ENCODE measurements around the gene C8G. TPM values are rescaled to one million over a fixed set of nuclear protein-coding genes. Genes with fewer than 3 reads are reported as not detected.

The C8G gene
- total and polyA plus RNA-seq, 9 of the 15 experiments (the other 6 are each of a cell fraction or from before 2014, with no cell fraction given) = 0.35 to 5.9 (median 2.7) TPM; not detected in 2

GRCh38 chr9:136942112-136942880 is 2.7 kb upstream of the C8G start (continued):
- TF ChIP-seq TSHZ1 (CRISPR knock-in tag; IDR thresholded peaks at IDR 0.05) (no peak), KLF1 (tag; IDR thresholded peaks at IDR 0.05) (no peak), ZNF77 (CRISPR knock-in tag; IDR thresholded peaks at IDR 0.05) (no peak)

GRCh38 chr9:136942881-136943230 is 2.2 kb upstream of the C8G start:
- peak overlapping the region; percentile 95 for H3K4me3 ChIP-seq
- intact Hi-C loops (cut with micrococcal nuclease) = loop anchor here (5.0 kb wide), 1 partner anchor 96 kb away; the partner anchor contains the start of gene PHPT1
- H3K4me1 ChIP-seq (replicated peaks in 1 of 2; ENCODE audit: control insufficient read depth in 2 of 2, insufficient read depth in 2 of 2, low read length in 2 of 2) = peaks cover 20 to 87% of the 10 kb centered on the region in 2 experiments
- ATAC-seq (no peak), DNase-seq (ENCODE audit: extremely low read depth in 1 of 4, low spot score in 3 of 4) (no peak), FAIRE-seq (no peak)
- H2AFZ ChIP-seq (ENCODE audit: low read depth, low read length) = no peak overlapping the region
- 91% methylated on average over 13 of the region's 16 CpGs for WGBS (ENCODE audit: insufficient coverage, low coverage, missing lambda C conversion rate)
- BruUV-seq (replicated peaks) = no TSS peak
- no peaks in the 10 kb centered on the region for H3K27me3 ChIP-seq (ENCODE audit: control insufficient read depth in 2 of 2, insufficient read depth in 2 of 2, low read length in 2 of 2)
- peak overlapping the region in 1 of 2 experiments; percentile 98; a peak in 2 of 4 replicates for H3K9ac ChIP-seq (ENCODE audit: insufficient read depth in 1 of 2, low read depth in 2 of 2, low read length in 2 of 2)
- H3K27ac ChIP-seq (ENCODE audit: extremely low read depth, low read depth, low read length) = no peak overlapping the region
- no peaks in the 10 kb centered on the region for H4K20me1 ChIP-seq (replicated peaks; ENCODE audit: control insufficient read depth, insufficient read depth, low read length)
- in situ Hi-C loops (cut with MboI) = no loop called here
- H3K36me3 ChIP-seq (ENCODE audit: control insufficient read depth, insufficient read depth, low read length) = peaks cover 46% of the 10 kb centered on the region; the same call in 2 of the 3 replicates
- CTCF ChIA-PET (ENCODE audit: low intra/inter-chr PET ratio) = interaction anchor here (0.6 kb wide), 1 partner anchor 96 kb away, joined by 3 read pairs; no protein-coding TSS in a partner anchor
- H3K9me3 ChIP-seq (replicated peaks; ENCODE audit: control insufficient read depth, insufficient read depth, low read depth, low read length) = no peaks in the 10 kb centered on the region
- POLR2A ChIA-PET = interaction anchor here (0.6 kb wide), 1 partner anchor 105 kb away, joined by 4 read pairs; no protein-coding TSS in a partner anchor
- H3K4me2 ChIP-seq (ENCODE audit: insufficient read depth, low read length) = peak overlapping the region; percentile 88; the same call in 1 of the 2 replicates
- peaks cover 3% of the 10 kb centered on the region for H3K9me1 ChIP-seq (ENCODE audit: control insufficient read depth, insufficient read depth, low read length)
- H3K79me2 ChIP-seq (ENCODE audit: control insufficient read depth, insufficient read depth, low read length) = peaks cover 26% of the 10 kb centered on the region
- TF ChIP-seq NR2C2 (CRISPR knock-in tag; IDR thresholded peaks at IDR 0.05) (no peak), NR2C2 (tag; IDR thresholded peaks at IDR 0.05) (no peak), ARID2 (IDR thresholded peaks at IDR 0.05) (no peak), YBX1 (IDR thresholded peaks at IDR 0.05) (no peak), CCAR2 (IDR thresholded peaks at IDR 0.05; ENCODE audit: low read depth, low read length) (no peak), KHSRP (IDR thresholded peaks at IDR 0.05) (no peak), GTF3C2 (IDR thresholded peaks at IDR 0.05; ENCODE audit: borderline replicate concordance, extremely low read depth, insufficient read length) (no peak), THRA (IDR thresholded peaks at IDR 0.05) (no peak), POLR2G (IDR thresholded peaks at IDR 0.05; ENCODE audit: low read depth, low read length) (peak; percentile 10; the same call in 1 of the 2 replicates)
